HG03469 (cell line): ENCODE data around the gene KLHDC4.
"Not testable (repeated sequence)": the region's sequence is repeated elsewhere in the genome, so short reads cannot be mapped to it uniquely, and the experiment has no call there.

Source experiments
- ATAC-seq: cut with Tn5 transposase; IDR thresholded peaks from one replicate; pipeline ENCODE4 v1.9.1; 2021; ENCODE audit warnings: mild to moderate bottlenecking, moderate library complexity, moderate number of reproducible peaks; ENCODE audit not compliant: unreplicated experiment

KLHDC4 gene

GRCh38 chr16:87788730-87789436 is 23.1 kb upstream of the KLHDC4 start:
- not testable (repeated sequence) for ATAC-seq

GRCh38 chr16:87787451-87788091 is 21.8 kb upstream of the KLHDC4 start:
- ATAC-seq, result not testable (repeated sequence)

- ATAC-seq, result no peak
Observed at GRCh38 chr16:87784812-87785211, 19.0 kb upstream of the KLHDC4 start.

DNA sequence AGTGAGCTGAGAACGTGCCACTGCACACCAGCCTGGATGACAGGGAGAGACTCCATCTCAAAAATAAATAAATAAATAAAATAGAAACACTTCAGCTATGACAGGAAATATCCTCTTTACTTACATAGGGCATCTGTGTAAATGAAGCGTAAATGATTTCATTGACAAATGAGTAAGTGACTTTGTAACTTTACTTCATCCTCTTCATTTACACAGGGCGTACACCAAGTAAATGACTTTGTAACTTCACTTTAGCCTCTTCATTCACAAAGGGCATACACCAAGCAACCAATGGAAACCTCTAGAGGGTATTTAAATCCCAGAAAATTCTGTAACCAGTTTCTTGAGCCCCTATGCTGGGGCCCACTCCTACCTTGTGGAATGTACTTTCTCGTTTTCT is 16.2 kb upstream of the KLHDC4 start:
- ATAC-seq, result no peak

DNA sequence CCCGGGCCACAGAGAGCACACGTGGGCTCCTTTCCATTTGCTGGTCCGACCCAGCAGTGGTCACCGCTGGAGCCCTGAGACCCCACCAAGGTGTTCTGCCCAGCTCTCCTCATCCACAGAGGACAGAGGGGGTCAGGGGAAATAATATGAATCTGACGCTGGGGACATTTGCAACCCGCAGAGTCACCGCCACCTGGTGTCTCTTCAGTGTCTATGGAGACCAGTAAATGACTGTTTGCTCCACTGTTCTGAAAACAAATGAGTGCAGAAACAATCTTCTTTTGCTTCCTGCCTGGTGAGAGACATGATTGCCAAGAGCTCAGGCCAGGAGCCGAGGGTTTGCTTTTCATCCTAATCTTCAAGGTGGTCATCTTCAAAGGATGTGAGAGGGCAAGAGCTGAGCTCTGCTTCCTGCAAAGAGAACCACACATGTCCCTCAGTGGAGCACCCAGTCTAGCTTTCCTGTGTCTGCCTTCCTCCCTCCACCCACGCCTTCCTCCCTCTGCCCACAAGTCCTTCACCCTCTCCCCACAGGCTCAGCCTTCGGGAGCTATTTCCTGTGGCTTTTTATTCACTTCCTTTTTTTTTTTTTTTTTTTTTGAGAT is 14.7 kb upstream of the KLHDC4 start:
- ATAC-seq, result no peak

GRCh38 chr16:87778830-87779579 is 13.2 kb upstream of the KLHDC4 start:
- peak; percentile 38 for ATAC-seq

- ATAC-seq, result no peak
Observed at GRCh38 chr16:87778476-87778829, 12.7 kb upstream of the KLHDC4 start.

GRCh38 chr16:87773836-87774235 is 8.1 kb upstream of the KLHDC4 start:
- ATAC-seq, result not testable (repeated sequence)

GRCh38 chr16:87767456-87767855 is 1.7 kb upstream of the KLHDC4 start:
- not testable (repeated sequence) for ATAC-seq

GRCh38 chr16:87766485-87766797 is 655 bp upstream of the KLHDC4 start:
- ATAC-seq, result no peak

DNA sequence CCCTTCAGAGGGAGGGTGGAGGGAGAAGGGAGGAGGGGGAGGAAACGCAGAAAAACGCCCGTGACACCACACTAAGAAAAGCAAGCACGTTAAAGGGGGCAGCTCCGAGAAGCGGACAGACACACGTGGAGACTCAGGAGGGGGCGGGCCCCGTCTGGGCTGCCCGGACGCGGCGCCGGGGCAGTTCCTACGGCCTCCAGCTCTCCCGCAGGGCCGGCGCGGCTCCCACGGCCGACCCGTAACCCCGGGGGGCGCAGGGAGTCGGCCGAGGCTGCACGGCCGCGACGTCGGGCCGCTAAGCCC is 362 bp downstream of the KLHDC4 start:
- ATAC-seq, result no peak

GRCh38 chr16:87764600-87765472 is 950 bp downstream of the KLHDC4 start:
- no peak for ATAC-seq

DNA sequence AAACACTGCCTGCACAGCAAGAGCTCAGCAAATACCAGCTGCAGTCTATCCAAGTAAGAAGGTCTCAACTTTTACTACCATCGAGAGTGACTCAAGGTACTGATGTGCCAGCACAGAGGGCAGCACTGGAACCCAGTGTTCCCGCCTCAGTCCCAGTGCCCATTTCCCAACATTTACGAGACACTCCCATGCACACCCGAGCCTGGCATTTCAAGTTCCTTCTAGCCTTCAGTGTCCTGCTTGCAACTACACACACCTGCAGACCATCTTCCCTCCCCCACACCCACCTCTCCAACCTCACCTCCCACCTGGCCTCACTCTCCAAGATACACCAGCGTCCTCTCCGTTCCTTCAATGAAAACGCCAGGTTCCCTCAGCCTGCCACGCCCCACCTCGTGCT is 3.2 kb downstream of the KLHDC4 start:
- ATAC-seq, result no peak

- no peak for ATAC-seq
Observed at GRCh38 chr16:87762071-87762571, 3.7 kb downstream of the KLHDC4 start.

DNA sequence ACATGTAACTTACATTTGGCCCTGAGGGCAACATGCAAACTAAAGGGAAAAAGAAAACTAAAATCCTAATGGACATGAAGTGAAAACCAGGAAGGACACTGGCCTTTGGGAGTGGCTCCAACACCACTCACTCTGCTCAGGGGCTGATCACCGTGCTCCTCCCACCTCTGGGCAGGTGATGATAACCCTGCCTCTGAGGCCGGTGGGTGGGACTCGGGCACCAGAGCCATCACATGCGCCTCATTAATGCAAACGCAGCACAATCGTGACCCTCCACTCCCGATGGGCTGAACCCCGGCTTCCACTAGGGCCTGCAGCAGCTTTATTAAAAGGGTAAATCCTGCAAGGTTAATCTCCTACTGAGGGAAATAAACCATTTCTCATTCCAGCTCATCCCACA is 4.7 kb downstream of the KLHDC4 start:
- no peak for ATAC-seq

- ATAC-seq, result no peak
Observed at GRCh38 chr16:87757841-87758426, 7.9 kb downstream of the KLHDC4 start.

DNA sequence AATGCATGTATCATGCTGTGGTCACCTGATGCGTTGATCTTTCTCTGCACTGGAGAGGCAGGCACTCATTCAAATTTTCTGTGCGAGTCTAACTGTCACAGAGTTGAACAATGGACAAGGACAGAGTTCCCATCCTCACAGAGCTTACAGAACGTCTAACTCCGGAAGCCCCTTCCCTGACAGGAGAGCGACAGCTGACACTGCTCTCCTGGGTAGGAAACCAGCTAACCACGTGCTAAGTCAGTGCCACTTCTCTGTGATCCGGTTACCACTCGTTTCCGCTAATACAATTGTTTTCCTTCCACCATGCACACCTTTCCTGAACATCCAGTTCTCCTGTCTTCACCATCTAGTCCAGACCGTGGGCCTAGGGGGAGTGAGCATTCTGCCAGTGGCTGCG is 11.3 kb downstream of the KLHDC4 start:
- no peak for ATAC-seq

DNA sequence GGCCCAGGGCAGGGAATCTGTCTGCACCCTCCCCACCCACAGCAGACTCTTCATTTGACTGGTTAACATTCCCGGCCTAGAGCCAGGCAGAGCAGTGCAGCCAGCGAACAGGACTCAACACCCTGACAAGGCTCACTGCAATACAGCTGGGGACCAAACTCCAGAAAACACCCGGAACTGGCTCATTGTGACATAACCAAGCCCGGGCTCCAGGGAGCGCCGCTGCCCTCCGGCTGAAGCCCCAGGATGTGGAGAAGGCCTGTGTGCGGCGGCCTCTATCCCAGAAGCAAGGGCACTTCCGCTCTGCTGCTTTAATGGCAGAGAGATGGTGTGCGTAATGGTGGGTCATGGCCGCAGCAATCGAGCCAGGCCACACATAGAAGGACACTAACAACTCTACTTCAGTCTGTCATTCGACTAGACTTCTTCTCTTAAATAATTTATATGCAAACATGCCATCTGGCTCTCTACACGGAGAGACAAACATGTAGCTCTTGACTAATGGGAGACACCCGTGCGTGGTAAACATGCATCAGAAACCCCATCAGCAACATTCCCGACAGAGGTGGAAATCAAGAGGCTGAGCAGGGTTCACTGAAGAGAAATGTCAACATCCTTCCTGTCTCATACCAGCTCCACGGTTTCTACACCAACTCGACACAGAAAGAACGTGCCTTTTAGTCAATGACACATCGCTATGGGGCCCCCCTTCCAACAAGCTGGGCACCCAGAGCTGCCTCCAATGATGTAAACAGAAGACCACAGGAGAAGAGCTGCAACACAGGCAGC is 18.0 kb downstream of the KLHDC4 start:
- ATAC-seq, result no peak

- ATAC-seq, result no peak
Observed at GRCh38 chr16:87746178-87746577, 19.6 kb downstream of the KLHDC4 start.
